ENCODE measurements around the gene DLD. TPM values are rescaled to one million over a fixed set of nuclear protein-coding genes. Genes with fewer than 3 reads are reported as not detected.

The DLD gene
- total RNA-seq, result 55.2 and 93.0 TPM in 2 replicates

GRCh38 chr7:107890962-107891635 is at the start of gene DLD:
Gene DLD (plus strand): TSS chr7:107891183. CDS start chr7:107891251, 68 bp downstream.

Other genes with a start within 250 kb of the DLD start
- 0.16 and 0.24 TPM in 2 replicates for gene SLC26A4, start 230.4 kb upstream of the DLD start, total RNA-seq
- gene CBLL1, start 147.0 kb upstream of the DLD start, total RNA-seq, result 27.9 and 34.9 TPM in 2 replicates
- gene SLC26A3, start 88.0 kb upstream of the DLD start, total RNA-seq, result not detected in 2 replicates
- 431 and 535 TPM in 2 replicates for gene LAMB1, start 112.0 kb downstream of the DLD start, total RNA-seq
- 0.24 and 0.65 TPM in 2 replicates for gene LAMB4, start 239.2 kb downstream of the DLD start, total RNA-seq

Data from hair follicle dermal papilla cell (primary cell).